Measurements from ENCODE around the gene TPI1. TPM values are rescaled to one million over a fixed set of nuclear protein-coding genes. Genes with fewer than 3 reads are reported as not detected.
"Not testable (repeated sequence)": the region's sequence is repeated elsewhere in the genome, so short reads cannot be mapped to it uniquely, and the experiment has no call there.

TPI1 gene
- total RNA-seq, 1 experiment from 2014 or later = 2,129 TPM

DNA sequence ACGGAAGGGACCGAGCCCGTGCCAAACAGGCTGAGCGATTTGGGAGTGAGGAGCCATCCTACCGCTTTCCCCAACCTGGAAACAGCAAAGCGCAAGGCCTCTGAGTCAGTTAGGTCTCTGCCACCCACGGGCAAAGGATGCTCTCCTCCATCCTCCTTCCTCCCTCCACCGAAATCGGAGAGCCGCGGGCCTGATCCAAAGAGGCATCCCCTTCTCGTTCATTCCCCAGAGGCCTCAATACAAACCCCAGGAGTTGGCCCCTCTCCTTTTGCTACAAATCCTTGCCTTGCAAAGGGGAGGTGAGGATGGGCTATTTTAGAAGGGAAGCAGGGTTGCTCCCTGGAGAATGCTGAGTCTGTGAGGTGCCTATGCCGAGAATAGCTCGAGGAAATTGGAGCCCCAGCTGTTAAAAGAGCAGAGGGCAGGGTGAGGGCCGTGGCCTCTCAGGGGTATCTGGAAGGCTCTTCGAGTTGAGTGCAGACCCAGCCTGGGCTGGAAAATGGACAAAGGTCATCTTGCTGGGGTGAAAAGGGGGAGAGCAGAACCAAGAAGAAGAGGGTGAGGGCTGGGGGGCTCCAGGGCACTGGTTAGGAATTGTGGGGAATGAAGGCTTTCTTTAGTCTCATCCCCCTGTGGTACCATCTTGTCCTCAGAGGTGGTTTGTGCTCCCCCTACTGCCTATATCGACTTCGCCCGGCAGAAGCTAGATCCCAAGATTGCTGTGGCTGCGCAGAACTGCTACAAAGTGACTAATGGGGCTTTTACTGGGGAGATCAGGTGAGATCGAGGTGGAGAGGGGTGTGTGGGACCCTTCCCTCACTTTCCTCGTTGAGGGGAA lies 1.1 kb downstream of the TPI1 start:
- DNase-seq (ENCODE audit: low read depth) = no peak

DNA sequence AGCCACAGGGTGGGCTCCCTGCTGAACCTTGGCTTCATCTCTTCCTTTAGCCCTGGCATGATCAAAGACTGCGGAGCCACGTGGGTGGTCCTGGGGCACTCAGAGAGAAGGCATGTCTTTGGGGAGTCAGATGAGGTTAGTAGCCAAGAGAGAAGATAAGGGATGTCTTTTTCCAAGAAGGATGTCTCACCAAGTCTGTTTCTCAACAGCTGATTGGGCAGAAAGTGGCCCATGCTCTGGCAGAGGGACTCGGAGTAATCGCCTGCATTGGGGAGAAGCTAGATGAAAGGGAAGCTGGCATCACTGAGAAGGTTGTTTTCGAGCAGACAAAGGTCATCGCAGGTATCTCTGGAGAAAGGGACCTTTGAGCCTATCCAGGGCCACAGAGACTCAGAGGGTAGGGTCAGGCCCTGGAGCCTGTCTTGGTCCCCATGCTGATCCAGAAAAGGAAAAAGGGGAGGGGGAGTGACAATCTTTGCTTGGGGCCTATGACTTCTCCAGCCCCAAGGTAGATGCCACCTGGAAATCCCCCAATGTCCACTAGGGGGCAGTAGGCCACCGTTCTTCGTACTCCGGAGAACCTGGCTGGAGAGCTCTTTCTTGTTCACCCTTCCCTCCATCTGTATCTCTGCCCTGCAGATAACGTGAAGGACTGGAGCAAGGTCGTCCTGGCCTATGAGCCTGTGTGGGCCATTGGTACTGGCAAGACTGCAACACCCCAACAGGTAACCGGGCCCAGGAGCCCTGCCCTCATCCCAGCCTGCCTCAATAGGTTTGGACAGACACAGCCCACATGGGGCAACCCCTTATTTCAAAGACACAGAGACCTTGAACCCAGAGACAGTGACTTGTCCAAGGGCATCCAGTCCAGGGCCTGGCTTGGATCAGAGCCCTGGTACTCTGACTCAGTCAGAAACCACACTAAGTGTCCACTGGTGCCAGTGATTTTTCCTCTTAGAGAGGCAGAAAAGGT lies 2.0 kb downstream of the TPI1 start:
- peak; percentile 70 for DNase-seq (ENCODE audit: low read depth)

DNA sequence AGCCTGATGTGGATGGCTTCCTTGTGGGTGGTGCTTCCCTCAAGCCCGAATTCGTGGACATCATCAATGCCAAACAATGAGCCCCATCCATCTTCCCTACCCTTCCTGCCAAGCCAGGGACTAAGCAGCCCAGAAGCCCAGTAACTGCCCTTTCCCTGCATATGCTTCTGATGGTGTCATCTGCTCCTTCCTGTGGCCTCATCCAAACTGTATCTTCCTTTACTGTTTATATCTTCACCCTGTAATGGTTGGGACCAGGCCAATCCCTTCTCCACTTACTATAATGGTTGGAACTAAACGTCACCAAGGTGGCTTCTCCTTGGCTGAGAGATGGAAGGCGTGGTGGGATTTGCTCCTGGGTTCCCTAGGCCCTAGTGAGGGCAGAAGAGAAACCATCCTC lies 3.0 kb downstream of the TPI1 start:
- DNase-seq (ENCODE audit: low read depth) = peak; percentile 21

DNA sequence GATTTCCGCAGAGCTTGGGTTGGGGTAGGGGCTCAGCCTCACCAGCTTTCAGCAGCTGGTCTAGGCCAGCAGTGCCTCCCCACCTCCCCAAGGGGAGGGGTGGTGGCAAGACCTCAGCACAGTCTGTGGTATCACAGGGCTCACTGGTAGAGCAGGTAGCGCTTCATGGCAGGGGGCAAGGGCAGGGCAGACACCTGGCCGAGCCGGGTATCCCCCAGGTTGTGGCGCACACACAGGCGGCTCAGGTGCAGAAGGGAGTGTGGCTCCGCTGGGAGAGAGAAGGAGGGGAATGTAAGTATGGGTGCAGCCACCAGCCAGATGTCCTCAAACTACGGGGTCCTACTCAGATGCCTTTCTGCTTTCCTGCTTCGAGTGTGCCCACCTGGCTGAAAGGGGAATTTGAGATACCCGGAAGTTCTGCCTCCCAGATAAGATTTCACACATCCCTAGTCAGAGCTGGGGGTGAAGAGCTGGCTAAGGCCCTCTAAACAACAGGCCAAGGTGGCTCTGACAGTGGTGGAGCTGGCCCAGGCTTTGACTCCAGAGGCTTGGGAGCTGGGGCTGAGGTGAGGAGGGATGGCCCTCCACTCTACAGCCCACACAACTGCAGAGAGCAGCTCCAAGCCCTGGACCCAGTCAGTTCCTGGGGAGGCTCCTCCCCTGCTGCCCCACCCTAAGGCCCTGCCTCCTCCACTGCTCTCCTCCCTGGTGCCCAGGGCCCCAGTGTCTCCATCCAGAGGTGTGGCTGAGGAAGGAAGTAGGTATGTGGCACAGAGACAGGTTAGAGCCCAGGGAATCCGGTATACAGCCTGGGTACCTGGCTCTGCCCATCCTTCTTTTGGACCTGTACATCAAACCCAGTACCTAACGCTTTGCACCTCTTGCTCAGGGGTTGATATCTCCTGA lies 4.0 kb downstream of the TPI1 start:
- peak; percentile 78 for DNase-seq (ENCODE audit: low read depth)

DNA sequence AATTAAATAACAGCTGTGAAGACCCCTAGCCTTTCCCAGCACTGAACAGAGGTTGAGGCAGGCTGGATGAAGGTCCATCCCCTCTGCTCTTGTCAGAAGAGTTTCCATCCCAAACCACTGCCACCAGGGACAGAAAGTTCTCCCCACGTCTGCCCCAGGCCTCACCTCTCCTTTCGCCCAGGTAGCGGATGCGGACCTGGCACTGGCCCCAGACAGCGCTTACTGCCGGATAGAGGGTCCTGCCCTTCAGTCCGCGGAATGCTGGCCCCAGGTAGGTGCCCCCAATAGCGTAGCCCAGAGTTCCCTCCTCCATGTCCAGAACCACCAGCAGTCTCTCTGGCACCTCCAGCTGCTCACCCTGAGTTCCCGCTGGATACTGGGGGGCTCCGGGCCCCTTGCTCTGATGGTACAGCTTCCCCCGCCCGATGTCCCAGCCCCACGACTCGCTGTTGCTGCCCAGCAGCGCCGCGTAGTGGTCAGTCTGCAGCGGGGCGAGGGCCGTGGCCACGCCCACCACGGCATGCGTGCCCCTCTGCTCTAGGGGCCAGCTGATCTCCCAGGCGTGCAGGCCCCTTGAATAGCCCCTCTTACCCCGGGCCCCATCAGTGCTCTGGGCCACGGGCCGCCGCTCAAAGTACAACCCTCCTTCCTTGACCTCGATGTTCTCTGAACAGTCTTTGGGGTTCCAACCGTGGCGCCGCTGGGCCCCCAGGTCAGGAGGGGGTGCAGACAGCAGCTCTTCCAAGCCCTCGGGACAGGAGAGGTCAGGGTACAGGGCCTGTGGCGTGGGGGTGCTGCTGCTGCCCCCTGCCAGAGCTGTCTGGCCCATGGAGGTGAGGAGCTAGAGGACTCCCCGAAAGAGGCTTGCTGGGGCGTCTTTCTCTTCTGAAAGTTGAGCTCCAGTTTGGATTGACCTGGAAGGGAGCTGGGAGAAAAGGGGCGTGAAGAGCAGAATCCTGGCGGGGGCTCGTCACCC lies 5.0 kb downstream of the TPI1 start:
- peak; percentile 73 for DNase-seq (ENCODE audit: low read depth)

DNA sequence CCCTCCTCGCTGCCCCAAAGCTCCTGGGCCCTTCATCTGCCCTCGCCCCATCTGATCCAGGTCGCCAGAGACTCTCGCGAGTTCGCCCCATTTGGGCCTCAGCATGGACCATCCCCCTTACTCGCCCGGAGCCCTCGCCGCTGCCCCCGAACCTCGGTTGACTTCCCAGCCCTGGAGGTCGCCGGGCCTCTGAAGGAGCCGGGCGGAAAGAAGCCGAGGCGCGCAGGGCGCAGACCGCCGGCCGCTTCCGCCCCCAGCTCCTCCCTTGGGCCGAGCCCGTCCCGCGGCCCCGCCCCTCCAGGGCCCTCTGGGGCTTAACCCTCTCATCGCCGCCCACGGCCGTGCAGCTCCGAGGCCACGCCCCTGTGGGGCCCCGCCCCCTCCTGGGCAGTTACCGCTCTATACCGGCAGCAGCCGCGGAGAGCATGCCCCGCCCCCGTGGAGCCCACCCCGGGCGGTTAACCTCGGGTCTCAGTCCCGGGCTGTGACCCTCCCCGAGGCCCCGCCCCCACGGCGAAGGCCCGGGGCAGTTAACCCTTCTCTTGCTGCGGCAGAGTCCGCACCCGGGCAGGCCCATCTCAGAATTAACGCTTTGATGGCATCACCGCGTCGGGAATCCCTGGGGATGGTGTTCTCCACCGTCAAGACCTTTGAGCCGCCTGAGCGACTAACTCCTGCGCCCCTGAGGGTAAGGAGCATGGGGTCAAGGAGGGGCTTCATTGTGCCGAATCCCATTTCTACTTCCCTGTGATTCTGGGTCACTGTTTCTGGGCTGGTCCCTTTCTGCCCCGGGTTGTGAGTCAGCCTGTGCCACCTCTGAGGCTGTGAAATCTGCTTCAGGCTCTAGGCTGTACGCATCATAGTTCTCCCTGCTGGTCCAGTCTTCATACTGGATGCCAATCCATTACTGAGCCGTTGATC lies 6.0 kb downstream of the TPI1 start, which contains the start of gene SPSB2:
Gene SPSB2 (minus strand): TSS at position 210 of the 921 bp plus-strand sequence. CDS start 402 bp downstream, outside the sequence.
- DNase-seq (ENCODE audit: low read depth) = peak; percentile 93

DNA sequence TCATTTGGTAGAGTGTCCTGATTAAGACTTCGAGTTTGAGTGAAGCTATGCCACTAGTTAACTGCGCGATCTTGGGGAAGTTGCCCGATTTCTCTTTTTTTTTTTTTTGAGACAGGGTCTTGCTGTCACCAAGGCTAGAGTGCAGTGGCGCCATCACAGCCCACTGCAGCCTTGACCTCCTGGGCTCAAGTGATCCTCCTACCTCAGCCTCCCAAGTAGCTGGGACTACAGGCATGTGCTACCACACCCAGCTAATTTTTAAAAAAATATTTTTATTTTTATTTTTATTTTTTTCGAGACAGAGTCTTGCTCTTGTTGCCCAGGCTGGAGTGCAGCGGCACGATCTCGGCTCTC lies 6.7 kb downstream of the TPI1 start:
- DNase-seq (ENCODE audit: low read depth) = not testable (repeated sequence)

DNA sequence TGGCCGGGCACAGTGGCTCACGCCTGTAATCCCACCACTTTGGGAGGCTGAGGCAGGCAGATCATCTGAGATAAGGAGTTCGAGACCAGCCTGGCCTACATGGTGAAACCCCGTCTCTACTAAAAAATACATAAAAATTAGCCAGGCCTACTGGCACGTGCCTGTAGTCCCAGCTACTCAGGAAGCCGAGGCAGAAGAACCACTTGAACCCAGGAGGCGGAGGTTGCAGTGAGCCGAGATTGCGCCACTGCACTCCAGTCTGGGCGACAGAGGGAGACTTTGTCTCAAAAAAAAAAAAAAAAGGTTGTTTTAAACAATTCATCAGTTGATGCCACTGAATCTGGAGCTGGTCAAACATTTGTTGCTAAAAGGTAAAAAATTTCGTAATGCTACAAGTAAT lies 12.5 kb downstream of the TPI1 start:
- DNase-seq (ENCODE audit: low read depth) = not testable (repeated sequence)

DNA sequence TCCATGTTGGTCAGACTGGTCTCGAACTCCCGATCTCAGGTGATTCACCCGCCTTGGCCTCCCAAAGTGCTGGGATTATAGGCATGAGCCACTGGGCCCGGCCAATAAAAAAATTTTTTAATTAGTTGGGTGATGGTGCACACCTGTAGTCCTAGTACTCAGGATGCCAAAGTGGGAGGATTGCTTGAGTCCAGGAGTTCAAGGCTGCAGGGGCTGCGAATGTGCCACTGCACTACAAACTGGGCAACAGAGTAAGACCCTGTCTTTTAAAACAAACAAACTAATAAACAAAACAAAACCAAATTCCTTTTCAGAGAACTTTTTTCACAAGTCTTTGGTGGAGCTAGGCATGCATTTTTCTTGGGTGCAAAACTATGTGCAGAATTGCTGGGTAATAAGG lies 15.9 kb downstream of the TPI1 start:
- DNase-seq (ENCODE audit: low read depth) = no peak

DNA sequence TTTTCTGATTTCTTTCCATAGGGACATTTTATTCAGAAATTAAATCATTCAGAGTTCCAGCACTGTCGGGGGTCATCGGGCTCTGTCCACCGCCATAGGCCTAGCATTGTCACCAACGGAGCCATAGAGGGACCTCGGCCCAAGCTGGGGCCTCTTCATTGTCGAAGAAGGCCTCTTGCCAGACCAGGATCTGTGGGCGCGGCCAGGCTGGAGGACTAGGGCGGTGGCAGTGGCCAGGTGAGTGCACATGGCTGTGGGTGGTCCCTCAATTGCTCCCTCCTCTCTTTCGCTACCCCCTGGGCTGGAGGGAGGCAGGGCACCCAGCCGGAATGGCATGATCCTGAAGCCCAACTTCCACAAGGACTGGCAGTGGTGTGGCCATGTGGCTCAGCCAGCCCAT lies 16.4 kb downstream of the TPI1 start:
- DNase-seq (ENCODE audit: low read depth) = no peak

DNA sequence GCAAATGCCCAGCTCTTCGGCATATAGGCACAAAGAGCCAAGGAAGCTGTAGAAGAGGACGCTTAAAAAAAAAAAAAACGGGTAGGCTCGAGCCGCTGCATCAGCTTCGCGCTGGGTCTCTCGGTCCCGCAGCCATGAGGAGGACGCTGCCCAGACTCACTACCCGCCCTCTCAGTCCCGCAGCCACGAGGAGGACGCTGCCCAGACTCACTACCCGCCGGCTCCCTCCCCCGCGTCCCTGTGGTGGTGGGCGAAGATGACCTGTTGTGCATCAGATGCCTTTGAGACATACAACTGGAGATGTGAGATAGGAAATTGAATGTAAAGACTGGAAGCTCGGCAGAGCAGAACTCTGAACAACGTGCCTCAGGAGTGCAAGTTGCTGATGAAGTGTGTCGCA lies 17.2 kb downstream of the TPI1 start:
- DNase-seq (ENCODE audit: low read depth) = no peak

DNA sequence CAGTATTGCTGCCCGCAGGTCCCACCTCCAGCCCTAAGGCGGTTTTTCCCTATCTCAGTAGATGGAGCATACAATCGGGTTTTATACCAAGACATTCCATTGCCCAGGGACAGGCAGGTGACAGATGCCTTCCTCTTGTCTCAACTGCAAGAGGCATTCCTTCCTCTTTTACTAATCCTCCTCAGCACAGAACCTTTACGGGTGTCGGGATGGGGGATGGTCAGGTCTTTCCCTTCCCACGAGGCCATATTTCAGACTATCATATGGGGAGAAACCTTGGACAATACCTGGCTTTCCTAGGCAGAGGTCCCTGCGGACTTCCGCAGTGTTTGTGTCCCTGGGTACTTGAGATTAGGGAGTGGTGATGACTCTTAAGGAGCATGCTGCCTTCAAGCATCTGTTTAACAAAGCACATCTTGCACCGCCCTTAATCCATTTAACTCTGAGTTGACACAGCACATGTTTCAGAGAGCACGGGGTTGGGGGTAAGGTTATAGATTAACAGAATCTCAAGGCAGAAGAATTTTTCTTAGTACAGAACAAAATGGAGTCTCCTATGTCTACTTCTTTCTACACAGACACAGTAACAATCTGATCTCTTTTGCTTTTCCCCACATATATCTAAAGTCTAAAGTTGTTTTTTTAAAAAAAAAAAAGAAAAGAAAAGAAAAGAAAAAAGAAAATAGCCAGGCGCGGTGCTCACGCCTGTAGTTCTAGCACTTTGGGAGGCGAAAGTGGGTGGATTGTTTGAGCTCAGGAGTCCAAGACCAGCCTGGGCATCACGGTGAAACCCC lies 19.1 kb downstream of the TPI1 start:
- not testable (repeated sequence) for DNase-seq (ENCODE audit: low read depth)

DNA sequence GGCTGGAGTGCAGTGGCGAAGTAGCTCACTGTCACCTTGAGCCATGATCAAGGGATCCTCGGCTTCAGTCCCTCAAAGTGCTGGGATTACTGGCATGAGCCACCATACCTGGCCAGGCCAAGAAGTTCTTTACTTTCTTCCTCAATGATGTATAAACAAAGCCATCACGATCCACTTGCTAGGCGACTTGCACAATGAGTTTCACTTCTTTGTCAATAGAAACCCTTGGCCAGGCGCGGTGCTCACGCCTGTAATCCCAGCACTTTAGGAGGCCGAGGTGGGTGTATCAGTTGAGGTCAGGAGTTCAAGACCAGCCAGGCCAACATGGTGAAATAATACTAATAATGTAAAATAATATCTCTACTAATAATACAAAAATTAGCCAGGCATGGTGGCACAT lies 20.1 kb downstream of the TPI1 start:
- DNase-seq (ENCODE audit: low read depth) = no peak

DNA sequence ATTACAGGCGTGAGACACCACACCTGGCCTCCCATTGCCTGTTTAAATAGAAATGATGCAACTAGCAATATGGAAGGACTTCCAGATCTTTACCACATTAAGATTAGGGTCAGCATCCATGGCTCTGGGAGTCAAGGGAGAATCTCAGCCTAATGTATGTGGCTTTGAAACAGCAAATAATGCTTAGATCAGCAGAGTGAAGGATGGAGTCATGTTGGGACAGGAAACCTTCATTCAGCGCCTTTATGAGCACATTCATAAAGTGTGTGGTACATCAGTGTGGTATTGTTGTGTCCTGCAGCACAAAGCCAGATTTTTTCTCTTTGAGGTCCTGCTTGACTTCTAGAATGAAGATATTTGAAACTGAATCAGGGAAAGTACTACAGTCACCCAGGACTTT lies 21.0 kb downstream of the TPI1 start:
- DNase-seq (ENCODE audit: low read depth) = no peak

DNA sequence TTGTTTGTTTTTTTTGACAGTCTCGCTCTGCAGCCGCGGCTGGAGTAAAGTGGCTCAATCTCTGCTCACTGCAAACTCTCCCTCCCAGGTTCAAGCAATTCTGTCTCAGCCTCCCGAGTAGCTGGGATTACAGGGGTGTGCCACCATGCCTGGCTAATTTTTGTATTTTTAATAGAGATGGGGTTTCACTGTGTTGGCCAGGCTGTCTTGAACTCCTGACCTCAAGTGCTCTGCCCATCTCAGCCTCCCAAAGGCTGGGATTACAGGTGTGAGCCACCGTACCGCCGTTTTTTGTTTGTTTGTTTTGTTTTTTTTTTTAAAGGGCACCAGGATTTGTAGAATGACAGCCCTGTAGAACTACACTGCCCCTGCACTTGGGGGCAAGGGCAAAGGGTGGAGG lies 21.5 kb downstream of the TPI1 start:
- DNase-seq (ENCODE audit: low read depth) = not testable (repeated sequence)

DNA sequence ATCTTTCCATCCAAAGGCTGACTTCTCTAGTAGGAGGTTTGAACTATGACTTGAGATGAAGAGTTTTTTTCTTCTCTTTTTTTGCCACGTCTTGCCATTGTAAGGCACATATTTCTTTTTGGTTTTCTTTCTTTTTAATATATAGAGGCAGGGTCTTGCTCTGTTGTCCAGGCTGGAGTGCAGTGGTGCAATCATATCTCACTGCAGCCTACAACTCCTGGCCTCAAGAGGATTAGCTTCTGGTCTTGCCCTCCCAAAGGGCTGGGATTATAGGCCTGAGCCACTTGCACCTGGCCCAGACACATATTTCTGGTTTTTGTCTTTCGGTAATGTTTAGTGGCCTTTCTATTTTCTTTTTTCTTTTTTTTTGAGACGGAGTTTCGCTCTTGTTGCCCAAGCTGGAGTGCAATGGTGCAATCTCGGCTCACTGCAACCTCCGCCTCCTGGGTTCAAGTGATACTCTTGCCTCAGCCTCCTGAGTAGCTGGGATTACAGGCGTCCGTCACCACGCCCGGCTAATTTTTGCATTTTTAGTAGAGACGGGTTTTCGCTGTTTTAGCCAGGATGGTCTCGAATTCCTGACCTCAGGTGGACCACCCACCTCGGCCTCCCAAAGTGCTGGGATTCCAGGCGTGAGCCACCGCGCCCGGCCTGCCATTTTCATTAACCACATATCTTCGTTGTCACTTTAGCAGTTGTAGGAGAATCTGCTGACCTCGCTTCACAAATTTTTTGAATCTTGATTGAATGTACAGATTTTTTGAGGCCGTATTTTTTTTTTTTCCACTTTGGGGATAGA lies 22.6 kb downstream of the TPI1 start:
- not testable (repeated sequence) for DNase-seq (ENCODE audit: low read depth)

All from M059J (cell line).